ENCODE data around the gene RPS27.

Gene RPS27

DNA sequence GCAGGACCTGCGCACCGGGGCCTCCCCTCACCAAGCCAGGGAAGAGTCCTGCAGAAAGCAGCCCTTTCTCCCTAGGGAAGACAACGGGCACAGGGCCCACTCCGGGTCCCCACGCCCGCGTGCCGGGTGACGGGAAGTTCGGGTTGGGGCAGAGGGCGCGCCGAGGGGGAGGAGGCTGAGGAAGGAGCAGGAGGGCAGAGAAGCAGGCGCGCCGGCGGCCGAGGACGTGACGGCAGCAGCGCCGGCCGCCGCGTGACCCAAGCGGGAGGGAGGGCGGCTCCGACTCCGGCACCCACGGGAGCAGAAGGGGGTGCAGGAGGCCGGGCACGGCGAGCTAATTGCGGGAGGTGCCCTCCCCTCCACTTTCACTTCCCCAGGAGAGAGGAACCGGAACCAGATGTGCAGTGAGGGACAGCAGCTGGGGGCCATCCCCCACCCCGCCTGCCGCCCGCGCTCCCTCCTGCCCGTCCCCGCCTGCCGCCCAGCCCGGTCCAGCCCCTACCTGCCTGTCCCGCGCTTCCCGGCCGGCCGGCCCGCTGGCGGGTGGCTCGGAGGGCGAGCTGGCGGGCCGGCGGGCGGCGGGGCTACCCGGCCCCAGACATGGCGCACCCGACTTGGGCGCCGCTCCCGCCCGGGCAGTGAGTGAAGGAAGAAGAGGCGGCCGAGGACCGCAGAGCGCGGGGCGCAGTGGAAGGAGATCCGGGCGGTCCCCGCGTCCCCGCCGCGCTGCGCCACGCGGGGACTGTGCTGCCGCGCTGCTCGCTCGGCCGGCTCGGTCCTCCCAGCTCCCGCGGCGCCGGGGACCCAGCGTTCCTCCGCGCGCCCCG is 44.6 kb upstream of the RPS27 start:
- DNase-seq (ENCODE audit: insufficient read length, low spot score) (peak; percentile 63), FAIRE-seq (no peak)
- no peak for TF ChIP-seq CTCF (IDR thresholded peaks at IDR 0.05; ENCODE audit: insufficient read depth, missing control alignments)

- FAIRE-seq (no peak), DNase-seq (ENCODE audit: insufficient read length, low spot score) (peak; percentile 100)
- peak; percentile 83 for TF ChIP-seq CTCF (IDR thresholded peaks at IDR 0.05; ENCODE audit: insufficient read depth, missing control alignments)
These were observed 43.8 kb upstream of the RPS27 start, which contains the start of gene DENND4B for GRCh38 chr1:153946622-153947241. Gene DENND4B, minus strand, starts transcription at chr1:153946718. Its CDS starts 2,344 bp downstream, at chr1:153944374.

GRCh38 chr1:153951183-153951582 is 39.4 kb upstream of the RPS27 start:
- FAIRE-seq: no peak
- TF ChIP-seq CTCF (IDR thresholded peaks at IDR 0.05; ENCODE audit: insufficient read depth, missing control alignments): no peak
- no peak for DNase-seq (ENCODE audit: insufficient read length, low spot score)

- DNase-seq (ENCODE audit: insufficient read length, low spot score): no peak
- TF ChIP-seq CTCF (IDR thresholded peaks at IDR 0.05; ENCODE audit: insufficient read depth, missing control alignments): no peak
- FAIRE-seq: no peak
These were observed 38.8 kb upstream of the RPS27 start for GRCh38 chr1:153951801-153952200.

DNA sequence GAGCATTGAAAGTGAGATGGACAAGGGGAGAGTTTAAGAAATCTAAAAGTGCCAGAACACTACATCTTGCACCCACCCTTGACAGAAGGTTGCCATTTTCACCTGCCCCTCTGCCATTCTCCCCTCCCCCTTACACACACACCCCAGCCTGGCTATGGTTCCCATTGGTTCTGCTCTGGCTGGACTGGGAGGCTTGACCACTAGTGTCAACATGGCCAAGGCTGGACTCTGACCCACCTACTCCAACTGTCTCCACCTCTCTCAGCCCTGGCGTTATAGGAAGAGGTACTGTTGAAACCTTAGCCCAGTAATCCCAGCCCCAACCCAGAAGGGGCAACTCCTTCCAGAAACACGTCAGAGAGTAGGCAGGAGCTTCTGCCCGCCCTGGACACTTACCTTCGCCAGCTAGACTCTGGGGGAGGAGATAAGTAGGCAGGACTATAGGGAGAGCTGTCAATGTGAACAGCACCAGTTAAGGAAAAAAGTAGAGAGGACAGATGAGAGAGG is 36.6 kb upstream of the RPS27 start:
- DNase-seq (ENCODE audit: insufficient read length, low spot score) (no peak), FAIRE-seq (no peak)
- TF ChIP-seq CTCF (IDR thresholded peaks at IDR 0.05; ENCODE audit: insufficient read depth, missing control alignments): no peak

DNA sequence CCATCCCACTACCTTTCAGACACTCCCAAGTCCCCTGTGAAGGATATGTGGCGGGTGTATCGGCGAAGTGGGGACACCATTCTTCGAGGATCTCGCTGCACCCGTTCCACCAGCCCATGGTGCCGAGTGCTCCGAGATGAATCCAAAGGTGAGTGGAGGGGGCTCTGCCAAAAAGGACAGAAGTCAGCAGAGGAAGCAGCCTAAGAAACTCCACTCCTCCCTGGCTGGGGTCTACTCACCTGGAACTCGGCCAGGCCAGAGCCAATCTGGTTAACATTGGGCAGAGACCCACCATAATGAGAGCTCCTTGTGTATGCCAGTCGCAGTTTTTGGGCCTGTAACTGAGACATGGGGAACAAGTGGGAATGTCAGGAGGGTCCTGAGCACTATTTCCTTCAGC is 35.7 kb upstream of the RPS27 start:
- no peak for DNase-seq (ENCODE audit: insufficient read length, low spot score)
- no peak for TF ChIP-seq CTCF (IDR thresholded peaks at IDR 0.05; ENCODE audit: insufficient read depth, missing control alignments)
- FAIRE-seq: no peak
